Colonic mucosa (tissue), 4 donors: ENCODE data around the gene DENND2D. TPM values are rescaled to one million over a fixed set of nuclear protein-coding genes. Genes with fewer than 3 reads are reported as not detected.

Experiments used
- DNase-seq: peaks from one replicate; pipeline ENCODE4 v3.0.0-alpha.2; 2020
- H3K27ac ChIP-seq: fragments of 200-600 bp; one replicate; pipeline ENCODE4 v1.8.0; 2021
- H3K27me3 ChIP-seq: fragments of 200-600 bp; one replicate; pipeline ENCODE4 v1.8.0; 2021
- H3K36me3 ChIP-seq: fragments of 200-600 bp; one replicate; pipeline ENCODE4 v1.8.0; 2021
- H3K4me1 ChIP-seq: fragments of 200-600 bp; one replicate; pipeline ENCODE4 v1.8.0; 2021; ENCODE audit warnings: mild to moderate bottlenecking
- H3K4me3 ChIP-seq: fragments of 200-600 bp; one replicate; pipeline ENCODE4 v1.8.0; 2021
- H3K9ac ChIP-seq, 2 donors: one replicate each; pipeline ENCODE4 v1.7.0; 2013; ENCODE audit warnings: control low read depth in 2 of 2, low read depth in 2 of 2, low read length in 2 of 2
- H3K9me3 ChIP-seq: fragments of 200-600 bp; one replicate; pipeline ENCODE4 v1.8.0; 2021
- CTCF ChIP-seq: fragments of 200-600 bp; IDR thresholded peaks from one replicate; pipeline ENCODE4 v1.8.0; 2022; ENCODE audit warnings: antibody characterized with exemption, mild to moderate bottlenecking
- intact Hi-C: fragments of 100-400 bp; cut with DNase I; formaldehyde crosslinking; loops from one replicate; pipeline ENCODE4 v1.14.1; 2022
- total RNA-seq, 2 donors: library from RNA; stranded (reverse); fragmentation: NEBNext Ultra II Directional in 1 of 2; extraction: Animal tissue kit (Norgen Biotek cat#: 25700) in 1 of 2; gene quantifications; one replicate each; pipeline ENCODE4 v1.2.1, GENCODE V29; 2021
- donor health status: healthy.
- donor health status: DM: no; HTN: no; CAD: no.
- donor health status: DM: no; HTN: no; CAD: no.

DENND2D gene
- total RNA-seq, 2 donors from 2014 or later, result 51.0 to 65.2 TPM

- Histone ChIP-seq H3K4me3 (no peak overlapping the region), H3K27ac (no peak overlapping the region), H3K9ac (no peak overlapping the region), H3K4me1 (no peaks in the 10 kb centered on the region), H3K36me3 (no peaks in the 10 kb centered on the region), H3K9me3 (no peaks in the 10 kb centered on the region), H3K27me3 (no peaks in the 10 kb centered on the region)
- TF ChIP-seq CTCF, result no peak
- no peak for DNase-seq
- intact Hi-C loops, result no loop called here
These were observed 37.8 kb upstream of the DENND2D start for GRCh38 chr1:111238056-111238795.

- intact Hi-C loops, result no loop called here
- Histone ChIP-seq H3K27ac (no peak overlapping the region), H3K27me3 (no peaks in the 10 kb centered on the region), H3K9ac (no peak overlapping the region), H3K4me3 (no peak overlapping the region), H3K9me3 (no peaks in the 10 kb centered on the region), H3K36me3 (no peaks in the 10 kb centered on the region), H3K4me1 (no peaks in the 10 kb centered on the region)
- TF ChIP-seq CTCF, result no peak
- DNase-seq, result no peak
These were observed 36.4 kb upstream of the DENND2D start for GRCh38 chr1:111236806-111237205.

- no peaks in the 10 kb centered on the region for H3K27me3 ChIP-seq
- TF ChIP-seq CTCF, result no peak
- H3K27ac ChIP-seq, result no peak overlapping the region
- no peaks in the 10 kb centered on the region for H3K36me3 ChIP-seq
- no peak overlapping the region for H3K4me3 ChIP-seq
- no peaks in the 10 kb centered on the region for H3K4me1 ChIP-seq
- no peak overlapping the region for H3K9ac ChIP-seq
- intact Hi-C loops, result no loop called here
- no peaks in the 10 kb centered on the region for H3K9me3 ChIP-seq
- no peak for DNase-seq
These were observed 35.9 kb upstream of the DENND2D start for GRCh38 chr1:111236379-111236778.

- Histone ChIP-seq H3K36me3 (no peaks in the 10 kb centered on the region), H3K27me3 (no peaks in the 10 kb centered on the region), H3K4me1 (no peaks in the 10 kb centered on the region), H3K4me3 (no peak overlapping the region), H3K9me3 (no peaks in the 10 kb centered on the region), H3K27ac (no peak overlapping the region), H3K9ac (no peak overlapping the region)
- intact Hi-C loops, result no loop called here
- no peak for TF ChIP-seq CTCF
- DNase-seq, result no peak
These were observed 34.4 kb upstream of the DENND2D start for GRCh38 chr1:111234866-111235265.

- H3K36me3 ChIP-seq, result no peaks in the 10 kb centered on the region
- intact Hi-C loops, result no loop called here
- no peaks in the 10 kb centered on the region for H3K9me3 ChIP-seq
- DNase-seq, result no peak
- no peak overlapping the region for H3K4me3 ChIP-seq
- no peak overlapping the region for H3K27ac ChIP-seq
- H3K9ac ChIP-seq, result no peak overlapping the region
- no peaks in the 10 kb centered on the region for H3K27me3 ChIP-seq
- TF ChIP-seq CTCF, result no peak
- no peaks in the 10 kb centered on the region for H3K4me1 ChIP-seq
These were observed 33.8 kb upstream of the DENND2D start for GRCh38 chr1:111234258-111234657.
